NCI-H460 (cell line): ENCODE results near the gene MT4. TPM values are rescaled to one million over a fixed set of nuclear protein-coding genes. Genes with fewer than 3 reads are reported as not detected.
A peak's percentile ranks its signal among the peaks of the same experiment; 100 is the strongest.
"Not testable (repeated sequence)": the region's sequence is repeated elsewhere in the genome, so short reads cannot be mapped to it uniquely, and the experiment has no call there.

Experiments
- DNase-seq: peaks from one replicate; pipeline ENCODE4 v3.0.0-alpha.2; 2016; ENCODE audit warnings: low read depth; ENCODE audit errors: extremely low read depth
- total RNA-seq: library from RNA; depleted of rRNA; stranded (reverse); fragments of >200 nt; shearing (Covaris generic); gene quantifications from 2 replicates; pipeline ENCODE4 v1.2.3, GENCODE V29; 2014

The MT4 gene
- total RNA-seq, 1 experiment from 2014 or later, result not detected

DNA sequence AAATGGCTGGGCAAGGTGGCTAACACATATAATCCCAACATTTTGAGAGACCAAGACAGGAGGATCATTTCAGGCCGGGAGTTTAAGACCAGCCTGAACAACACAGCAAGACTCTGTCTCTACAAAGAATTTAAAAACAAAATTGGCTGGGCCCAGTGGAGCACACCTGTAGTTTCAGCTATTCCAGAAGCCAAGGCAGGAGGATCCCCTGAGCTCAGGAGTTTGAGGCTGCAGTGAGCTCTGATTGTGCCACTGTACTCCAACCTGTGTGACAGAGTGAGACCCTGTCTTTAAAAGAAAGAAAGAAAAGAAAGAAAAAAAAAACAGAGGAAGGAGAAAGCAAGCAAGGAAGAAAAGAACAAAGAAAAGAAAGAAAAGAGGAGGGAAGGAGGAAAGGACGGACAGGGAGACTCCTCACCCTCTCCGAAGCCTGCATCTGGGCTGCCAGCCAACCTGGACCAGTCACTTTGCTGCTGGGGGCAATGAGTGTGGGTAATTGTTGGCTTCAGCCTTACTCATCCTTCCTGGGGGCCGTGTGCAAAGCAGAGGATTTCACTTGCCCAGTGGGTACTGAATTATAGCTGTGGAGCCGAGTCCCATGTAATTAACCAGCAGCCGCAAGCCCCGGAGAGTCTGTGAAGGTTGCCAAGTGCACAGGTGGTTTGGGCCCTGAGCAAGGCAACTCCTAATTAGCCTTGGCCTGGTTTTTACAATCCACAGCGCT, 6.7 kb upstream of the MT4 start:
- no peak for DNase-seq

DNA sequence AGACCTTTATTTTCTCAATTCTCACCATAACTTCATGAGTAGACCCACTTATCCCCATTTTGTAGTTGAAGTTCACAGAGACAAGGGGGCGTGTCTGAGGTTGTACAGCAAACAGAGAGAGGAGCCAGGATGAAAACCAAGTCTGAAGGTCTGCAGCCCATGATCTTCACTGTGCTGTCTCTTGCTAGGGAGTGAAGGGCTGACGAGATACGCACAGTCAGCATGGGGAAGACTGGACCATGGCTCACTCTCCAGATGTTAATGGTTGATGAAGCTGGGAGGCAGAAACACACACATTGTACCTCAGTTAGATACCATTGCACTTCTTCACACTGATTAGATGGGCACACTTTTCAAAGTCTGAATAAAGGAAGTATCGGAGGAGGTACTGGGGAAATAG, 5.8 kb upstream of the MT4 start:
- DNase-seq, result no peak

GRCh38 chr16:56560447-56560846, 4.4 kb upstream of the MT4 start:
- no peak for DNase-seq

DNA sequence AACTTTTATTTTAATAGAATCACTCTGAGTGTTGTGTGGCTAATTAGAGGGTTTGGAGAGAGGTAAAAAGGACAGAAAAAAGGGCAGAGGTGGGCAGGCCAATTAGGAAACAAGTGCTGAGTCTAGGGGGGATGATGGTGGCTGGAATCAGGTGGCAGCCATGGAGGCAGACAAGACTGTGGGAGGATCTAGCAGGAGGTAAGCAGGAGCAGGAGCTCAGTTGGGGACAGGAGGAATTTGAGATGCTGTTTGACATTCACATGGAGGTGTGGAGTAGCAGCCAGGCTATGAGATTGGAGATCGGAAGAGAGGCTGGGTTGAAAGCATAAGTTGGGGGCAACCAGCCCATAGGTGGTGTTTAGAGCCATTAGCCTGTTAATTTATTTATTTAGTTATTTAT, 3.7 kb upstream of the MT4 start:
- DNase-seq, result no peak

DNA sequence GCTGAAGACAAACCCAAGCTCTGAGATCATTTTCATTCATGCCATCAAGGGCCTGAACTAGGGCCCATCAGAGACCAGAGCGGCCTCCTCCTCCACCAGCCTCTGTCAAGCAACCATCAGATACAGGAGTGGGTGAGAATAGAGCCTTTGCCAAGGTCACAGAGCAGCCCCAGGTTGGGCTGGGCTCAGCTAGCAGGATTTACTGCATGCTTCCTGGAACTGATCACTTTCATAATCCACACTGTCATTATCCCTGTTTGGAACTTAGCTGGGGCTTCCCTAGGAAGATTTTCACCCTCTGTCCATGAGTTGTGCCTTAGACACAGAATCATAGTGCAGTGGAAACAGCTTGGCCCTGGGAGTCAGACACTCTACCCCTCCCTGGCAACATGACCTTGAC, 5.1 kb downstream of the MT4 start:
- no peak for DNase-seq

- DNase-seq, result no peak
Observed at GRCh38 chr16:56571525-56571924, 6.7 kb downstream of the MT4 start.

GRCh38 chr16:56574625-56575024, 9.8 kb downstream of the MT4 start:
- no peak for DNase-seq

- peak; percentile 78 for DNase-seq
Observed at GRCh38 chr16:56576585-56577299, 11.9 kb downstream of the MT4 start.

- no peak for DNase-seq
Observed at GRCh38 chr16:56577300-56577625, 12.4 kb downstream of the MT4 start.

GRCh38 chr16:56580391-56581048, 15.6 kb downstream of the MT4 start:
- DNase-seq, result no peak

DNA sequence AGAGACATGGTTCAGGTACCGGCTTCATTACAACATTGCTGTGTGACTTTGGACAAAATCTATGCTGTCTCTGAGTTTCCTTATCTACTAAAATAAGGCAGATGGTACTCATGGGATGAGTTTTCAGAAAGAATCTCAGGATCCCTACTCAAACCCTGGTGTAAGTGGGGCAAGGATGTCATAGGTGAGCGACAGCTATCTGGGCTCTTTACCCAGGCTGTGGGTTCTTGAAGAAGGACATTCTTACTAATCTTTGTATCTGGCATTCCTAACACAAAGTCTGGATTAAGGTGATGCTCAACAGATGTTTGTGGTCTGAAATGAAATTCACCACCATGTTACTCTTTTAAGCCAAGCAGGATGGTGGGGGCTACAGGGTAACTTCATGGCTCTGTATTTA, 18.0 kb downstream of the MT4 start:
- DNase-seq, result not testable (repeated sequence)

DNA sequence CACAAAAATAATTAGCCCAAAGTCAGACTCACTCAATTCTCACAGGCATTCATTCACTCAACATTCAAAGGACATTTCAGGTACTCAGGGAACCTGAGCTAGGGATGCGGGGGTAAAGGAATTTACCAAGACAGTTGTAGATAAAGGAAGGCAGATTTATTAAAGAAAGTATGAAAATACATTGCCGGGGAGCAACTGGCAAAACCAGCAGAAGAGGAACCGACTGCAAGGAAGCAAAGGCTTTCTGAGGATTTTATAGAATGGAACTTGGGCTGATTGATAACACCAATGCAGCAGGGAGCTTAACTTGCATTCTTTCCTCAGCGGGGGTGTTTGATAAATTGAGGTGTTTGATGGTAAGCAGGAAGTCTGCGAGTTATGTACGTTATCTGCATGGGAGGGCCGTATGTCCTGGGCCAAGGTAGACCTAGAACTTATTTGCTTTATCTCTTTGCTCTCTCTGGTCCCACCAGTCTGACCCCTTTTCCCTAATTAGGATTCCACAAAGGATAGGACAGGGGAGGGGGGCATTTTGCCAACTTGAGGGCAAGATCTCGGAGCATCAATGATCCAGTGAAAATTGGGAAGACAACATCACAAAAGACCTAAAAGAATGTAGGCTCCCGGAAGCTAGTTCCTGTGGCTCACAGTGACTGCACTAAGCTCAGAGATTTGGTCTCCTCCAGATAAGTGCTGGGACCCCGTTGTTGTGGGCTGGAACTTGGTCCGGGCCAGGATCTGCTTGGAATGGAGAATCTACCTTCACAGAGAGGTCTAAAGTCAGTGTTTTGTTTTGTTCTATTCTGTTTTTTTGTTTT, 18.7 kb downstream of the MT4 start:
- no peak for DNase-seq

DNA sequence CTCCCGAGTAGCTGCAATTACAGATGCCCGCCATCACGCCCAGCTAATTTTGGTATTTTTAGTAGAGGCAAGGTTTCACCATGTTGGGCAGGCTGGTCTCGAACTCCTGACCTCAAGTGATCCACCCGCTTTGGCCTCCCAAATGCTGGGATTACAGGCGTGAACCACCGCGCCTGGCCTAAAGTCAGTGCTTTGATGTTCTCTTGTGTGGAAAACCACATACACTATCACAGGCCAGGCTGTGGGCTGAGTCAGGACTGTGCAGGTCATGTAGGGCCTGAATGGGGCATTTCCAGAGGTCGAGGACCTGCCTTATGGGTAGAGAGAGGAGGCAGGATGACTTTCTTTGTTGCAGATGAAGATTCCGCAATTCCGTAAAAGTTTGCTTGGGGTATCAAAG, 19.4 kb downstream of the MT4 start:
- no peak for DNase-seq

- no peak for DNase-seq
Observed at GRCh38 chr16:56588781-56589140, 23.9 kb downstream of the MT4 start.

DNA sequence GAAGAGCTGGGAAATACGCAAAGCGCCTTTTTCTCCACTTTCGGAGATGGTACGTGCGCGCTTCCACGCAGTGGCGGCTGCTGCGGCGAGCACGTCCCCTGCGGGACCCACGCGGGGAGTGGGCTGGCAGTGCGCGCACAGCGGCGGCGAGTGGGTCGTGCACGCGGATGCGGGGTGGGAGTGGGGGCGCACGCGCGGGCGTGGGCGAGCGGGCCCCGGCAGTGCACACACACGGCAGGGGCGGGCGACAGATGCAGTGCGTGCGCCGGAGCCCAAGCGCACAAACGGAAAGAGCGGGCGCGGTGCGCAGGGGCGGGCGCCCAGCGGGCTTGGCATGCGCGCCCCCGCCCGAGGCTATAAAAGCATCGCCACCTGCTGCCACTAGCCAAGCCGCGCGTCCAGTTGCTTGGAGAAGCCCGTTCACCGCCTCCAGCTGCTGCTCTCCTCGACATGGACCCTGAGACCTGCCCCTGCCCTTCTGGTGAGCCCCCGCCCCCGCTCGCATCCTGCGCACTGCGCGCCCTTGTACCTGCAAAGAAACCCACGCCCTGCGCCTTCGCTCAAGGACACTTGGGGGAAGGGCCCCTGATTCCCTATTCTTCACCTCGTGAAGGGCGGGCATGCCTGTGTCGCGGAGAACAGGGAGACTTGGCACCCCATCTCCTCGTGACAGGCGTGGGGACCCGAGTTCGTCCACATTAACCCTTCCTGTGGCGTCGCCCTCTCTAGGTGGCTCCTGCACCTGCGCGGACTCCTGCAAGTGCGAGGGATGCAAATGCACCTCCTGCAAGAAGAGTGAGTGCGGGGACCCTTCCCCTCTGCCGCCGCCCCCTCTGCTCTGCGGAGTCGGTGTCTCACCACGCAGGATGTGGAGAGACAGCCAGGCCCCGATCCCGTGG, 24.5 kb downstream of the MT4 start, which contains the start of gene MT3:
TSS of gene MT3 (plus strand) at position 388 of the 899 bp plus-strand sequence. CDS start at position 451, 63 bp downstream.
- no peak for DNase-seq

- DNase-seq, result no peak
Observed at GRCh38 chr16:56591377-56592060, 26.6 kb downstream of the MT4 start.

- no peak for DNase-seq
Observed at GRCh38 chr16:56593573-56594291, 28.9 kb downstream of the MT4 start.

DNA sequence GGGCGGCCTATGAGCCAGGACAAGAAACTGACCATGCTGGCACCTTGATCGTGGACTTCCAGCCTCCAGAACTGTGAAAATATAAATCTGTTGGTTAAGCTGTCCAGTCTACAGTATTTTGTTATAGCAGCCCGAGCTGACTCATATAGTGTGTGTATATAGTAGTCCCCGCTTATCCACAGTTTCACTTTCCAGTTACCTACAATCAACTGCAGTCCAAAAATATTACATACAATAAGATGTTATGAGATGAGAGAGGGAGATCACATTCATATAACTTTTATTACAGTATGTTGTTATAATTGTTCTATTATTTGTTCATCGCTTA, 29.4 kb downstream of the MT4 start:
- no peak for DNase-seq

GRCh38 chr16:56600398-56600999, 35.6 kb downstream of the MT4 start:
- peak; percentile 76 for DNase-seq
